HepG2 (cell line): ENCODE results near the gene PEAK3. TPM values are rescaled to one million over a fixed set of nuclear protein-coding genes. Genes with fewer than 3 reads are reported as not detected.

Source experiments
- CREB1 ChIP-seq, 2 experiments: fragments of 450-650 bp in 1 of 2; IDR thresholded peaks; 2 replicates each; pipeline ENCODE4 v1.6.1; 2016 to 2017; ENCODE audit warnings: control low read depth in 1 of 2, mild to moderate bottlenecking in 1 of 2, missing compliant biosample characterization in 1 of 2, missing genetic modification characterization in 1 of 2
- EEA1 ChIP-seq: sonication (generic); formaldehyde crosslinking; IDR thresholded peaks from 2 replicates; pipeline ENCODE4 v1.5.1; 2020; ENCODE audit warnings: mild to moderate bottlenecking, missing genetic modification reagents, borderline replicate concordance
- HCFC1 ChIP-seq: fragments of 150-350 bp; IDR thresholded peaks from 2 replicates; pipeline ENCODE4 v1.6.1; 2014; ENCODE audit warnings: low read depth, low read length
- PLSCR1 ChIP-seq: sonication (generic); formaldehyde crosslinking; IDR thresholded peaks from 2 replicates; pipeline ENCODE4 v1.5.0; 2020; ENCODE audit warnings: missing genetic modification reagents, mild to moderate bottlenecking, borderline replicate concordance
- REXO4 ChIP-seq: sonication (generic); formaldehyde crosslinking; IDR thresholded peaks from 2 replicates; pipeline ENCODE4 v1.8.0; 2022; ENCODE audit warnings: missing genetic modification reagents, mild to moderate bottlenecking, borderline replicate concordance
- SMAD9 ChIP-seq: sonication (generic); formaldehyde crosslinking; IDR thresholded peaks from 2 replicates; pipeline ENCODE4 v1.5.1; 2020; ENCODE audit warnings: mild to moderate bottlenecking, missing genetic modification reagents
- SOX13 ChIP-seq, 3 experiments: fragments of 450-650 bp in 1 of 3; sonication (generic) in 1 of 3; formaldehyde crosslinking in 1 of 3; IDR thresholded peaks in 2 of 3; conservative IDR thresholded peaks in 1 of 3; 2 replicates each; pipeline versions ENCODE4 v1.5.0 to v1.6.1; 2016 to 2020; ENCODE audit warnings: antibody characterized with exemption in 1 of 3, mild to moderate bottlenecking in 1 of 3, missing compliant biosample characterization in 1 of 3, missing genetic modification reagents in 1 of 3, moderate library complexity in 1 of 3
- TRAFD1 ChIP-seq: sonication (generic); formaldehyde crosslinking; IDR thresholded peaks from 2 replicates; pipeline ENCODE4 v1.5.1; 2020; ENCODE audit warnings: missing genetic modification reagents, mild to moderate bottlenecking, borderline replicate concordance
- ZBTB21 ChIP-seq: sonication (generic); formaldehyde crosslinking; IDR thresholded peaks from 2 replicates; pipeline ENCODE4 v1.4.0; 2020; ENCODE audit warnings: missing genetic modification reagents
- ZNF280B ChIP-seq: sonication (generic); formaldehyde crosslinking; IDR thresholded peaks from 2 replicates; pipeline ENCODE4 v1.5.0; 2020; ENCODE audit warnings: missing genetic modification reagents, mild to moderate bottlenecking, borderline replicate concordance
- ZNF552 ChIP-seq: sonication (generic); formaldehyde crosslinking; IDR thresholded peaks from 2 replicates; pipeline ENCODE4 v1.9.0; 2022; ENCODE audit warnings: missing genetic modification reagents, mild to moderate bottlenecking, borderline replicate concordance
- ZNF724P ChIP-seq: sonication (generic); formaldehyde crosslinking; IDR thresholded peaks from 2 replicates; pipeline ENCODE4 v1.8.0; 2022; ENCODE audit warnings: missing genetic modification reagents, borderline replicate concordance
- polyA plus RNA-seq, 8 experiments: library from polyadenylated mRNA; depleted of rRNA in 3 of 8; stranded (reverse) in 7 of 8; unstranded in 1 of 8; fragments of >200 nt; fragmentation: Illumina TruSeq in 4 of 8; extraction: Trizol in 4 of 8; gene quantifications; 2 replicates each; pipeline versions ENCODE4 v1.2.1 to v1.2.3, GENCODE V29; 2011 to 2016; ENCODE audit warnings: low read depth in 4 of 8, missing spikeins in 1 of 8, mixed read lengths in 1 of 8; ENCODE audit not compliant: insufficient read depth in 1 of 8
- total RNA-seq, 5 experiments: library from RNA; depleted of rRNA; stranded (reverse); fragments of >200 nt; fragmentation: Illumina TruSeq; extraction: Trizol; gene quantifications; 2 replicates each; pipeline ENCODE4 v1.2.3, GENCODE V29; 2016; ENCODE audit warnings: low read depth in 1 of 5

The PEAK3 gene
- total and polyA plus RNA-seq, 2 of the 13 experiments (the other 11 are each of a cell fraction or from before 2014, with no cell fraction given): not detected

- TF ChIP-seq TRAFD1 (CRISPR knock-in tag) (no peak), EEA1 (no peak), ZNF724P (CRISPR knock-in tag) (no peak), ZNF552 (no peak), ZNF280B (CRISPR knock-in tag) (no peak), SOX13 (IDR thresholded peaks at IDR 0.05) (no peak), SOX13 (CRISPR knock-in tag; conservative IDR thresholded peaks at IDR 0.05 in 1 of 2, IDR thresholded peaks at IDR 0.05 in 1 of 2) (no peak), REXO4 (CRISPR knock-in tag) (no peak), HCFC1 (no peak), PLSCR1 (CRISPR knock-in tag) (no peak), ZBTB21 (no peak), SMAD9 (CRISPR knock-in tag) (no peak), CREB1 (IDR thresholded peaks at IDR 0.05) (no peak), CREB1 (CRISPR knock-in tag; IDR thresholded peaks at IDR 0.05) (no peak)
- TF ChIP-seq, all 625 proteins: peak for 0
Measured at GRCh38 chr19:2244486-2244885, 37.5 kb downstream of the PEAK3 start (continued).
